Ovary (tissue), 3 donors: ENCODE results near the gene CEP112.

Source experiments
- EP300 ChIP-seq: sonication (generic); formaldehyde crosslinking; IDR thresholded peaks from one replicate; pipeline ENCODE4 v1.6.1; 2017; ENCODE audit warnings: antibody characterized with exemption
- TF ChIP-seq, protein P1 (sequence below), 3 donors: fragments of 450-650 bp in 2 of 3; fragments of 200-600 bp in 1 of 3; IDR thresholded peaks; one replicate each; pipeline versions ENCODE4 v1.5.1 to v1.8.0; 2016 to 2022; ENCODE audit warnings: antibody characterized with exemption in 3 of 3, mild to moderate bottlenecking in 1 of 3
- donor health status: DM: no; HTN: no; CAD: no.

DNA sequence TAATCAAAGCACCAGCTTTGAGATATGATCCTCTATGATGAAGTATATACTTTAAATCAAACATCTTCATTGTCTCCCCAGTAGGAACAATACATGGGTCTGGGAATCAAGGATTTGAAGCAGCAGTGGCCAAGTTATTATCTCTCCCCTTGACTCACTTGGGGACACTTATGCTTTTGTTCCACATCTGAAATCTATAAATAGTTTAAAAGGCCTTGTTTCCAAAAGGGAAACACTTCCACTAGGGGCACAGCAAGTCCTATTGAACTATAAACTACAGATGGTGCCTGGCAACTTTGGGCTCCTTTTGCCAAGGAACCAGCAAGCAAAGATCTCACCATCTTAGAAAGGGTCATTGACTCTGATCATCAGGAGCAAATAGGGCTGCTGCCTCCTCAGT, 16.0 kb upstream of the CEP112 start:
- TF ChIP-seq EP300, result no peak
- TF ChIP-seq, protein P1, sequence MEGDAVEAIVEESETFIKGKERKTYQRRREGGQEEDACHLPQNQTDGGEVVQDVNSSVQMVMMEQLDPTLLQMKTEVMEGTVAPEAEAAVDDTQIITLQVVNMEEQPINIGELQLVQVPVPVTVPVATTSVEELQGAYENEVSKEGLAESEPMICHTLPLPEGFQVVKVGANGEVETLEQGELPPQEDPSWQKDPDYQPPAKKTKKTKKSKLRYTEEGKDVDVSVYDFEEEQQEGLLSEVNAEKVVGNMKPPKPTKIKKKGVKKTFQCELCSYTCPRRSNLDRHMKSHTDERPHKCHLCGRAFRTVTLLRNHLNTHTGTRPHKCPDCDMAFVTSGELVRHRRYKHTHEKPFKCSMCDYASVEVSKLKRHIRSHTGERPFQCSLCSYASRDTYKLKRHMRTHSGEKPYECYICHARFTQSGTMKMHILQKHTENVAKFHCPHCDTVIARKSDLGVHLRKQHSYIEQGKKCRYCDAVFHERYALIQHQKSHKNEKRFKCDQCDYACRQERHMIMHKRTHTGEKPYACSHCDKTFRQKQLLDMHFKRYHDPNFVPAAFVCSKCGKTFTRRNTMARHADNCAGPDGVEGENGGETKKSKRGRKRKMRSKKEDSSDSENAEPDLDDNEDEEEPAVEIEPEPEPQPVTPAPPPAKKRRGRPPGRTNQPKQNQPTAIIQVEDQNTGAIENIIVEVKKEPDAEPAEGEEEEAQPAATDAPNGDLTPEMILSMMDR (IDR thresholded peaks at IDR 0.05), result no peak
